ENCODE data around the gene TTC34. TPM values are rescaled to one million over a fixed set of nuclear protein-coding genes. Genes with fewer than 3 reads are reported as not detected.

TTC34 gene
- total RNA-seq, 4 donors from 2014 or later = 0.27 to 0.62 (median 0.58) TPM; not detected in 1

- WGBS, 2 donors (ENCODE audit: low coverage in 1 of 2) = 100% methylated on average over 3 of the region's 26 CpGs; no CpG with 5 or more reads in 1 of the 2 donors
- TF ChIP-seq POLR2AphosphoS5 (IDR thresholded peaks at IDR 0.05) (no peak), POLR2A (IDR thresholded peaks at IDR 0.05) (no peak), EP300 (IDR thresholded peaks at IDR 0.05) (no peak)
- TF ChIP-seq, protein P1, sequence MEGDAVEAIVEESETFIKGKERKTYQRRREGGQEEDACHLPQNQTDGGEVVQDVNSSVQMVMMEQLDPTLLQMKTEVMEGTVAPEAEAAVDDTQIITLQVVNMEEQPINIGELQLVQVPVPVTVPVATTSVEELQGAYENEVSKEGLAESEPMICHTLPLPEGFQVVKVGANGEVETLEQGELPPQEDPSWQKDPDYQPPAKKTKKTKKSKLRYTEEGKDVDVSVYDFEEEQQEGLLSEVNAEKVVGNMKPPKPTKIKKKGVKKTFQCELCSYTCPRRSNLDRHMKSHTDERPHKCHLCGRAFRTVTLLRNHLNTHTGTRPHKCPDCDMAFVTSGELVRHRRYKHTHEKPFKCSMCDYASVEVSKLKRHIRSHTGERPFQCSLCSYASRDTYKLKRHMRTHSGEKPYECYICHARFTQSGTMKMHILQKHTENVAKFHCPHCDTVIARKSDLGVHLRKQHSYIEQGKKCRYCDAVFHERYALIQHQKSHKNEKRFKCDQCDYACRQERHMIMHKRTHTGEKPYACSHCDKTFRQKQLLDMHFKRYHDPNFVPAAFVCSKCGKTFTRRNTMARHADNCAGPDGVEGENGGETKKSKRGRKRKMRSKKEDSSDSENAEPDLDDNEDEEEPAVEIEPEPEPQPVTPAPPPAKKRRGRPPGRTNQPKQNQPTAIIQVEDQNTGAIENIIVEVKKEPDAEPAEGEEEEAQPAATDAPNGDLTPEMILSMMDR (IDR thresholded peaks at IDR 0.05) = no peak
- H3K4me1 ChIP-seq = peaks cover 0 to 10% (median 0%) of the 10 kb centered on the region in 3 donors
- H3K27me3 ChIP-seq = peaks cover 88% of the 10 kb centered on the region
- peaks cover 0 to 32% (median 0%) of the 10 kb centered on the region in 3 donors for H3K9me3 ChIP-seq
- H3K27ac ChIP-seq = no peak overlapping the region
- H3K36me3 ChIP-seq = no peaks in the 10 kb centered on the region
- ATAC-seq = no peak
- H3K4me3 ChIP-seq = no peak overlapping the region
Measured at GRCh38 chr1:2787163-2787911, 14.2 kb downstream of the TTC34 start.

DNA sequence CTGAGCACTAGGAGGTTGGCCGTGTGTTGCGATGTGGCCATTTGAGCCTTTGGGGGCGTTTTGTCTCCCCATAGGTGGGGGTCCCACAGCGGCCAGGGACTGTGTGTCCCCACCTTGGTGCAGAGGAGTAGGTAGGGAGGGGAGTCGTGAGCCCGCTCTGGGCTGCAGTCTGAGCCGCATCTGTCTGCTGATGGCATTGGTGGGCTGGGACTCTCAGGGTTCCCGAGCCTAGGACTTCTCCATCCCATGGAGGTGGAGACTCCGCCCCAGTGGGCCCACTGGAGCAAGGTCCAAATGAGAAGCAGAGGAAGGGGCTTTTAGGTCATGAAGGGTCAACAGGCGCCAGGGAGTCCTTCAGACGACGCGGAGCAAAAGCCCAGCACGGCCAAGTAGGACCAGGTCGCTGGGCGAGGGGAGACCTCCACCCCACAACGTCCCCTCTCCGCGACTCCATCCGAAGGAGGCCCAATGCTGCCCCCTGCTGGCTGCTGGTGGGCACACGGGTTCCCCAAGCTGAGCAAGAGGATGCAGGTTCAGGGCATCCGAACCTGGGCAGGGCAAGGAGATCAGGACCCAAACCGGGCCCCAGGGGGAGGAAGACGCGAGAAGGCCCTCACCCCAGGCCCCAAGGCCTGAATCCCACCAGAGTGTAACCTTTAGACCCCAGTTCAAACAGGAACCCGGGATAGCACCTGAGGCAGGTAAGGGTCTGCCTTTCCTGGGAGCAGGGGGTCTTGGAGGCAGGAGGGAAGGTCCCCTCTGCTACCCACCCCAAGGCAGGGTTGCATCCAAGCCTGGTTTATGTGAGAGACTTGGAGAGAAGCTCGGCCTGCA is 14.9 kb downstream of the TTC34 start:
- peaks cover 0 to 32% (median 0%) of the 10 kb centered on the region in 3 donors for H3K9me3 ChIP-seq
- no CpG with 5 or more reads among the region's 27 CpGs for WGBS, 2 donors (ENCODE audit: low coverage in 1 of 2)
- no peaks in the 10 kb centered on the region for H3K36me3 ChIP-seq
- peaks cover 0 to 10% (median 0%) of the 10 kb centered on the region in 3 donors for H3K4me1 ChIP-seq
- TF ChIP-seq POLR2AphosphoS5 (IDR thresholded peaks at IDR 0.05) = no peak
- TF ChIP-seq, protein P1 (IDR thresholded peaks at IDR 0.05) = peak in 3 of 4 experiments; percentile 41 to 66 (median 55)
- no peak overlapping the region for H3K27ac ChIP-seq
- H3K4me3 ChIP-seq = no peak overlapping the region
- ATAC-seq = peak; percentile 28
- peaks cover 81% of the 10 kb centered on the region for H3K27me3 ChIP-seq

DNA sequence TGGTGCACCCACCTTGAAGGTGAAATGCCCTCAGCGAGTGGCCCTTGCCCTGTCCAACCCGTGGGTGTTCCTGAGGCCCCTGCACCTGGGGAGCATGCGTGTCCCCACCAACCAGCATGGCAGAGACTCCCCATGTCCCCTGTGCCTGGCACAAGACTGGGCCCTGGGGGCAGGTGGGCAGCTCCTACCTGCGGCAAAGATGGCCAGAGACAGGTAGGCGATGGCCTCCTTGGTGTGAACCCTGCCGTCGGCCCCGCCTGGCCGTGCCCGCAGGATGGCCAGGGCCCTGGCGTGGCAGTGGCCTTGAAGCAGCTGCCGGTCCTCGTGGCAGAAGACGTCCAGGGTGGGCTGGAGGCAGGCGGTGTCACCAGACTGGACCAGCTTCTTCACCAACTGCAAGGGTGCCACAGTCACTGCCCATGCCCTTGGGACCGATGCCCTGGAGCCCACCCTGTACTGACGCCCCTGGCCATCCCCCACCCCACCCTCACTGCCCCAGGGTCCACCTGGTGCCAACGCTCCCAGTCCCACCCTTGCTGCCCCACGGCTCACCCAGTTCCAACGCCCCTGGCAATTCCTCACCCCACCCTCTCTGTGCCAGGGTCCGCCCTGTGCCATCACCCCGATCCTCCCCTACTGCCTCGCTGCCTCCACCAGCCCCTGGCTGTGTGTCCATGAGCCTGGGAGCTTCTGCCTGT is 15.7 kb downstream of the TTC34 start:
- peaks cover 0 to 10% (median 0%) of the 10 kb centered on the region in 3 donors for H3K4me1 ChIP-seq
- peaks cover 77% of the 10 kb centered on the region for H3K27me3 ChIP-seq
- no peak overlapping the region for H3K4me3 ChIP-seq
- no peaks in the 10 kb centered on the region for H3K36me3 ChIP-seq
- TF ChIP-seq EP300 (IDR thresholded peaks at IDR 0.05) = no peak
- 90% methylated on average over 3 of the region's 23 CpGs; no CpG with 5 or more reads in 1 of the 2 donors for WGBS, 2 donors (ENCODE audit: low coverage in 1 of 2)
- peaks cover 0 to 32% (median 0%) of the 10 kb centered on the region in 3 donors for H3K9me3 ChIP-seq
- no peak overlapping the region for H3K27ac ChIP-seq
- no peak for ATAC-seq

GRCh38 chr1:2784854-2785630 is 16.5 kb downstream of the TTC34 start:
- 76% methylated on average over 2 of the region's 19 CpGs; no CpG with 5 or more reads in 1 of the 2 donors for WGBS, 2 donors (ENCODE audit: low coverage in 1 of 2)
- H3K27ac ChIP-seq = no peak overlapping the region
- TF ChIP-seq, protein P1 (IDR thresholded peaks at IDR 0.05) = no peak
- no peak for TF ChIP-seq POLR2AphosphoS5 (IDR thresholded peaks at IDR 0.05)
- no peak for TF ChIP-seq POLR2A (IDR thresholded peaks at IDR 0.05)
- TF ChIP-seq EP300 (IDR thresholded peaks at IDR 0.05) = no peak
- ATAC-seq = no peak
- peaks cover 0 to 39% (median 0%) of the 10 kb centered on the region in 3 donors for H3K9me3 ChIP-seq
- no peaks in the 10 kb centered on the region for H3K36me3 ChIP-seq
- H3K4me1 ChIP-seq = peaks cover 0 to 10% (median 0%) of the 10 kb centered on the region in 3 donors
- H3K27me3 ChIP-seq = peaks cover 77% of the 10 kb centered on the region
- no peak overlapping the region for H3K4me3 ChIP-seq

All from gastroesophageal sphincter (tissue), 4 donors.